GM10847 (cell line): ENCODE data around the gene KLHL30.

Source experiments
- POLR2A ChIP-seq: IDR thresholded peaks from 2 replicates; pipeline ENCODE4 v1.6.1; 2011; ENCODE audit not compliant: insufficient read length; ENCODE audit errors: extremely low read depth

The KLHL30 gene

GRCh38 chr2:238180554-238180953 is 42.1 kb downstream of the KLHL30 start:
- TF ChIP-seq POLR2A = no peak

GRCh38 chr2:238182362-238182761 is 43.9 kb downstream of the KLHL30 start:
- TF ChIP-seq POLR2A = no peak

- no peak for TF ChIP-seq POLR2A
Measured at GRCh38 chr2:238183821-238184220, 45.4 kb downstream of the KLHL30 start.

- no peak for TF ChIP-seq POLR2A
Measured at GRCh38 chr2:238187618-238188548, 49.4 kb downstream of the KLHL30 start.

- TF ChIP-seq POLR2A = no peak
Measured at GRCh38 chr2:238190445-238190844, 52.0 kb downstream of the KLHL30 start.
